Liver (tissue), 9 donors: ENCODE measurements around the gene TRIM49C. TPM values are rescaled to one million over a fixed set of nuclear protein-coding genes. Genes with fewer than 3 reads are reported as not detected.
"Not testable (repeated sequence)": the region's sequence is repeated elsewhere in the genome, so short reads cannot be mapped to it uniquely, and the experiment has no call there.

Experiments
- DNase-seq: peaks from one replicate; pipeline ENCODE4 v3.0.0-alpha.2; 2017; ENCODE audit warnings: low spot score
- H3K27ac ChIP-seq, 2 donors: one replicate each; pipeline ENCODE4 v1.7.0; 2013; ENCODE audit warnings: inconsistent platforms in 2 of 2, low read length in 2 of 2, control low read depth in 1 of 2, low read depth in 1 of 2, mild to moderate bottlenecking in 1 of 2
- H3K27me3 ChIP-seq, 4 donors: one replicate each; pipeline versions ENCODE4 v1.6.1 to v1.7.0; 2013; ENCODE audit warnings: low read length in 3 of 4, inconsistent platforms in 1 of 4, mild to moderate bottlenecking in 1 of 4, moderate library complexity in 1 of 4; ENCODE audit not compliant: control insufficient read depth in 4 of 4, insufficient read depth in 4 of 4
- H3K36me3 ChIP-seq, 4 donors: one replicate each; pipeline versions ENCODE4 v1.6.1 to v1.7.0; 2013; ENCODE audit warnings: low read length in 3 of 4, mild to moderate bottlenecking in 3 of 4, low read depth in 1 of 4, moderate library complexity in 1 of 4; ENCODE audit not compliant: control insufficient read depth in 4 of 4, insufficient read depth in 3 of 4
- H3K4me1 ChIP-seq, 4 donors: one replicate each; pipeline versions ENCODE4 v1.6.1 to v1.7.0; 2013; ENCODE audit warnings: low read length in 3 of 4, mild to moderate bottlenecking in 3 of 4, moderate library complexity in 1 of 4; ENCODE audit not compliant: control insufficient read depth in 4 of 4, insufficient read depth in 4 of 4
- H3K4me3 ChIP-seq, 3 donors: one replicate each; pipeline versions ENCODE4 v1.6.1 to v1.7.0; 2013; ENCODE audit warnings: low read length in 3 of 3, control low read depth in 1 of 3, low read depth in 1 of 3, mild to moderate bottlenecking in 1 of 3
- H3K9ac ChIP-seq, 2 donors: one replicate each; pipeline ENCODE4 v1.7.0; 2013; ENCODE audit warnings: low read length in 2 of 2, mild to moderate bottlenecking in 2 of 2, moderate library complexity in 2 of 2, control low read depth in 1 of 2, low read depth in 1 of 2
- H3K9me3 ChIP-seq, 4 donors: one replicate each; pipeline versions ENCODE4 v1.6.1 to v1.7.0; 2013; ENCODE audit warnings: low read length in 3 of 4; ENCODE audit not compliant: control insufficient read depth in 4 of 4
- RAD21 ChIP-seq, 2 donors: IDR thresholded peaks; 2 replicates each; pipeline ENCODE4 v1.6.1; 2016; ENCODE audit warnings: antibody characterized with exemption in 2 of 2, mild to moderate bottlenecking in 2 of 2
- WGBS: extraction: QIAGEN DNeasy Blood & Tissue Kit; methylation state at CpG from one replicate; pipeline ENCODE4 v1.1.7; 2013; 5-methylcytosine and 5-hydroxymethylcytosine counted together
- polyA plus RNA-seq, 2 donors: library from polyadenylated mRNA; stranded (reverse) in 1 of 2; unstranded in 1 of 2; fragments of 200-250 nt in 1 of 2; fragments of >200 nt in 1 of 2; fragmentation: Nextera tagmentation in 1 of 2; extraction: Ambion mirVana in 1 of 2; gene quantifications; one replicate each; pipeline versions ENCODE4 v1.2.1 to v1.2.3, GENCODE V29; 2013 to 2015
- total RNA-seq, 2 donors: library from RNA; depleted of rRNA; stranded (reverse); fragments of >200 nt; gene quantifications; one replicate each; pipeline ENCODE4 v1.2.3, GENCODE V29; 2014
- donor health status: healthy.
- donor health status: healthy.
- donor health status: healthy.
- donor health status: healthy.
- donor health status: healthy.

The TRIM49C gene, protein sequence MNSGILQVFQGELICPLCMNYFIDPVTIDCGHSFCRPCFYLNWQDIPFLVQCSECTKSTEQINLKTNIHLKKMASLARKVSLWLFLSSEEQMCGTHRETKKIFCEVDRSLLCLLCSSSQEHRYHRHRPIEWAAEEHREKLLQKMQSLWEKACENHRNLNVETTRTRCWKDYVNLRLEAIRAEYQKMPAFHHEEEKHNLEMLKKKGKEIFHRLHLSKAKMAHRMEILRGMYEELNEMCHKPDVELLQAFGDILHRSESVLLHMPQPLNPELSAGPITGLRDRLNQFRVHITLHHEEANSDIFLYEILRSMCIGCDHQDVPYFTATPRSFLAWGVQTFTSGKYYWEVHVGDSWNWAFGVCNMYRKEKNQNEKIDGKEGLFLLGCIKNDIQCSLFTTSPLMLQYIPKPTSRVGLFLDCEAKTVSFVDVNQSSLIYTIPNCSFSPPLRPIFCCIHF
- total RNA-seq (not detected), polyA plus RNA-seq (not detected)

- H3K9me3 ChIP-seq, DNase-seq, H3K36me3 ChIP-seq, H3K4me3 ChIP-seq, H3K4me1 ChIP-seq, H3K27ac ChIP-seq, H3K9ac ChIP-seq, H3K27me3 ChIP-seq: not testable (repeated sequence)
- no CpG with 5 or more reads among the region's 2 CpGs for WGBS
Observed at GRCh38 chr11:90030806-90031205, at the start of gene TRIM49C. Gene TRIM49C (plus strand): TSS chr11:90031106. CDS start chr11:90035212, 4,106 bp downstream.

DNA sequence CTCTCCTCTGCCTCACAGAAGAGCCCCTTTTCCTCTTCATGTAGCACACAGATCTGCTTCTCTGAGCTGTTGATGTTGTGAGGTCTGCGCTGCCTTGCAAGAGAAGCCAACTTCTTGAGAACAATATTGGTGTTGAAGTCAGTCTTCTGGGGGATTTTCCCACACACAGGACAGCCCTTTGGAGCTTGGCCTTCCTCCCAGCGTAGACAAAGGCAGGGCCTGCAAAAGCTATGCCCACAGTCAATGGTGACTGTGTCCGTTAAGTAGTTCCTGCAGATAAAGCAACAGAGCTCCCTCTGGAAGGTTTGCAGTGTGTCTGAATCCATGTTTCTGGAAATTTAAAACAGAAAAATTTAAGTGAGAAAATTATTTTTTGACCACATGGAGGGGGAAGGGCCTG lies 6.7 kb upstream of the TRIM49C start:
- H3K27me3 ChIP-seq, H3K9ac ChIP-seq, H3K27ac ChIP-seq, DNase-seq, H3K36me3 ChIP-seq, H3K4me3 ChIP-seq, H3K4me1 ChIP-seq, H3K9me3 ChIP-seq: not testable (repeated sequence)
- WGBS: 57% methylated on average over 2 of the region's 3 CpGs

DNA sequence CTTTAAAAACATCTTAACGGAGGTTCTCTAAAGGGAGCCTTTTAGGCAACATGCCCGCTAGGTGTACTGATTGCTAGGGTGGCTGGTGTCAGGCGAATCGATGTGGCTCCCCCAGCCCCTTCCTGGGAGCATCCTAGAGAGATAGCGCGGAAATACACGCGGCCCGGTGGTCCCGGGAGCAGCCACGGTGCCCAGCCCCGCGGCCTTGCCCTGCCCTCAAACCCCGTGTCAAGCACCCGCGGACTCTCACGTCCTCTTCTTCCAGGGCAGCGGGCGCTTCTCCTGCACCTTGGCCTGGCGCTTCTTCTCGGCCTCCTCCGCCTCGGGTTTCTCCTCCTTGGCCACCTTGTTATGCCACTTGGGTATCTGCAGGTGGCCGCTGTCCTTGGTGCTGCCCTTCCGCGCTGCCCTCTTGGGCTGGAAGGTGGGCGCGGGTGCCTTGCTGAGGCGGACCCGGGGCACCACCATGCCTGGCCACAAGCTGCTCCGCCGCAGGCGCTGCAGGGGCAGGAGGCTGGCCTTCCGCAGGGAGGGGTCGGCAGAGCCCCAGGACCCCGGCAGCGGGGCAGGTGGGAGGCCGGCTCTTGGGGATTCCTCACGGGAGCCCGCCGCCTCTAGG lies 20.8 kb downstream of the TRIM49C start:
- H3K27me3 ChIP-seq, H3K4me3 ChIP-seq, H3K9me3 ChIP-seq, DNase-seq, H3K27ac ChIP-seq, H3K36me3 ChIP-seq, H3K4me1 ChIP-seq, H3K9ac ChIP-seq: not testable (repeated sequence)
- 69% methylated on average over 6 of the region's 41 CpGs for WGBS

GRCh38 chr11:90052311-90052710 lies 21.4 kb downstream of the TRIM49C start:
- H3K9ac ChIP-seq, H3K27me3 ChIP-seq, H3K27ac ChIP-seq, H3K9me3 ChIP-seq, H3K4me1 ChIP-seq, H3K36me3 ChIP-seq, DNase-seq, H3K4me3 ChIP-seq: not testable (repeated sequence)
- peak in 1 of 2 donors; percentile 32 for TF ChIP-seq RAD21 (IDR thresholded peaks at IDR 0.05)
- no CpG with 5 or more reads among the region's 33 CpGs for WGBS

DNA sequence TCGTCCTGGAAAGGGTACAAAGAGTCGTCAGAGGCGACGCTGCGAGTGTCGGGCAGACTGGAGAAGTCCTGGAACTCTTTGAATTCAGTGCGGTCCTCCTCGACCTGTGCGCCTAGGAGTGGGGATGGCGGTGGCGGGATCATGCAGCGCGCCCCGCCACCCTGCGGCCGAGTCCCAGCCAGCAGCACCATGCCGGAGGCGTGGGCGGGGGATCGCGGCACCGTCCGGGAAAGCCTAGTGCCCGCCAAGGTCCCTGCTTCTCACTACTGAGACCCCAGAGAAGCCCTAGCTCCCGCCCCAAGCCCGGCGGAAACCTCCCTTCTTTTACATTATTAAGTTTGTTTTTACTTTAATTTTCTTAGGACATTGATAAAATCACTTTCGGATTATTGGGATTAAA lies 22.6 kb downstream of the TRIM49C start:
- H3K9ac ChIP-seq, H3K27me3 ChIP-seq, H3K27ac ChIP-seq, DNase-seq, H3K36me3 ChIP-seq, H3K4me3 ChIP-seq, H3K4me1 ChIP-seq, H3K9me3 ChIP-seq: not testable (repeated sequence)
- 19% methylated on average over 8 of the region's 28 CpGs for WGBS

DNA sequence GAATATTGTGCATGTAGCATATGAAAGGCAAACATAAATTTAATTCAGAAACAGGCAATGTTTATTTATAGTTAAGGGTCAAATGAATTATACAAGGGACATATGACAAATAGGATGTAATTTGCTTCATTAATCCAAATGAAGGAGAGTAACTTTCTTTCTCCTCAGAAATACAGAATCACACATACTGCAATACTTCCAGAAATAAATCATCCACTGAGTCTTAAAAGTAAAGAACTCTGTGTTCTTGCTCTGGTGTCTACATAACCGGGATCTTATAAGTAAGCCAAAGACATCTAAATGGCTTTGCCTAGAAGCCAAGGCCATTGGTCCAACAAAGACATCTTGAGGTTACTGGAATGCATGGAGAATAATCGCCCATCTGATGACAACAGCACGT lies 54.7 kb downstream of the TRIM49C start, which contains the start of gene UBTFL1:
TSS of gene UBTFL1 (plus strand) at position 301 of the 400 bp plus-strand sequence. CDS start at position 301, 0 bp downstream.
- H3K27ac ChIP-seq, H3K9me3 ChIP-seq, DNase-seq, H3K9ac ChIP-seq, H3K36me3 ChIP-seq, H3K27me3 ChIP-seq, H3K4me1 ChIP-seq, H3K4me3 ChIP-seq: not testable (repeated sequence)
- no CpG with 5 or more reads among the region's 3 CpGs for WGBS

GRCh38 chr11:90088731-90089130 lies 57.8 kb downstream of the TRIM49C start:
- 0% methylated on average over 1 of the region's 2 CpGs for WGBS
- H3K4me1 ChIP-seq, H3K36me3 ChIP-seq, H3K27ac ChIP-seq, H3K4me3 ChIP-seq, H3K27me3 ChIP-seq, H3K9ac ChIP-seq, DNase-seq, H3K9me3 ChIP-seq: not testable (repeated sequence)
